ENCODE results near the gene LKAAEAR1. TPM values are rescaled to one million over a fixed set of nuclear protein-coding genes. Genes with fewer than 3 reads are reported as not detected.

LKAAEAR1 gene
- total RNA-seq, 2 donors from 2014 or later = not detected

GRCh38 chr20:64072498-64073063 is 11.6 kb downstream of the LKAAEAR1 start:
- intact Hi-C loops (cut with DNase I) = no loop called here

DNA sequence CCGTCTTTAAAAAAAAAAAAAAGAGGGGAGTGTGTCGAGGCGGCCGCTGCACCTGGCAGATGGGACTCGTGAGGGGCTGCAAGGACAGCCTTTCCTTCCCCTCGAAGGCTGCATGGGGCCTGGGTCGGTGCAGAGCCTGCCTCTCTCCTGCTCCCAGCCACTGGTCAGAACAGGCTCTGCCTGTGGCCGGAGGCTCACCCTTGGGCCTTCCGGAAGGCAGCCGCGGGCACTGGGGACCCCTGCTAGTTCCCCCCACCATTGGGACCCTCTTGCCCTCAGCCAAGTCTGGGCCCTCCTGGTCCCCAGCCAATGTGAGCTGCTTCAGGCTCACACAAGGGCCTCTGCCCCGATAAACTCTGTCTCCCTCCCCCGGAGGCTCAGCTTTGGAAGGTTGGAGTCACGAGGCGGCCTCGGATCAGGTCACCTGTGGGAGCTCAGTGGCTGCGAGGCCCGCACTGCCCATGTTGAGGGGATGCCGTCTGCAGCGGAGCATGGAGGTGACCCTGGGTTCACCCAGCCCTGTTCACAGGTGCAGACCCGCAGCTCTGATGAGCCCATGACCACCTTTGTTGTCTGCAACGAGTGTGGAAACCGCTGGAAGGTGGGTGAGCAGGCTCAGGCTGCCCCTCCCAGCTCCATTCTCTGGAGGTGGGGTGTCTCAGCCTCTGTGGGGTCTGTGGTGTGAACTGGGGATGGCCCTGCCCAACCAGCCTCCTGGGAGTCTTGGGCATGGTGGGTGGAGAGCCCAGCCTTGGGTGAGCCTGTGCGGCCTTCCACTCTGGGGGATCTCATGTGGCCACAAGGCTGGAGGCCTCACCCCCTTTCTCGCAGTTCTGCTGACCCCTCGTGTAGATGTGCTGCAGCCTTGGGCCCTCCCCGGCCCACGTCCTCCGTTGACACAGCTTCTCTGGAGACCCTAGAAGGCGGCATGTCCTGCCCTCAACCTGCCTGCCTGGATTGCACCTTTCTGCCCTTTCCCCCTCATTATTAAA is 12.6 kb downstream of the LKAAEAR1 start:
- no peak for DNase-seq (ENCODE audit: low spot score)
- intact Hi-C loops (cut with DNase I) = no loop called here

More at GRCh38 chr20:64072498-64073063, 11.6 kb downstream of the LKAAEAR1 start:
- DNase-seq (ENCODE audit: low spot score) = no peak

DNA sequence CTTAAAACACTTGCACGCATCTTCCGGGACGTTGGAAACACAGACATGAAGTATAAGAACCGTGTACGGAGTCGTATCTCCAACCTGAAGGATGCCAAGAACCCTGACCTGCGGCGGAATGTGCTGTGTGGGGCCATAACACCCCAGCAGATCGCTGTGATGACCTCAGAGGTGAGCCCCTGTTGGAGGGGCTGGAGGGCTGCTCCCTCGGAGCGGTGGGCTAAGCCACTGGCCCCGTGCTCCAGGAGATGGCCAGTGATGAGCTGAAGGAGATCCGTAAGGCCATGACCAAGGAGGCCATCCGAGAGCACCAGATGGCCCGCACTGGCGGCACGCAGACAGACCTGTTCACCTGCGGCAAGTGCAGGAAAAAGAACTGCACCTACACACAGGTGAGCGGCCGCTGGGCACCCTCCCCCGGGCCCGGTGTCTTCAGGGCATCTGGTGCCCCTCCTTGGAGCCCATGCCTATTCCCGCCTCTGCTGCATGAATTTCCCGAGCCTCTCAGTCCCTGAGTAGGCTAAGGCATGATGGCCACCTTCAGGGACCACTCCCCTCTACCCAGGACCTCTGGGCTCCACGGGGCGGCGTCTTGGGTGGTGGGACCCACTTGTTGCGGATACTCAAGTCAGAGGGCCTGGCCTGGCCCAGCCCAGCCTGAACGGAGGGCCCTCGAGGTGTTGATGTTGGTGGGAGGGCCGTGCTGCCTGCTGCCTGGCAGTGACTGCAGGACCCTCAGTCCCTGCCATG is 13.8 kb downstream of the LKAAEAR1 start:
- DNase-seq (ENCODE audit: low spot score) = no peak
- intact Hi-C loops (cut with DNase I) = no loop called here

DNA sequence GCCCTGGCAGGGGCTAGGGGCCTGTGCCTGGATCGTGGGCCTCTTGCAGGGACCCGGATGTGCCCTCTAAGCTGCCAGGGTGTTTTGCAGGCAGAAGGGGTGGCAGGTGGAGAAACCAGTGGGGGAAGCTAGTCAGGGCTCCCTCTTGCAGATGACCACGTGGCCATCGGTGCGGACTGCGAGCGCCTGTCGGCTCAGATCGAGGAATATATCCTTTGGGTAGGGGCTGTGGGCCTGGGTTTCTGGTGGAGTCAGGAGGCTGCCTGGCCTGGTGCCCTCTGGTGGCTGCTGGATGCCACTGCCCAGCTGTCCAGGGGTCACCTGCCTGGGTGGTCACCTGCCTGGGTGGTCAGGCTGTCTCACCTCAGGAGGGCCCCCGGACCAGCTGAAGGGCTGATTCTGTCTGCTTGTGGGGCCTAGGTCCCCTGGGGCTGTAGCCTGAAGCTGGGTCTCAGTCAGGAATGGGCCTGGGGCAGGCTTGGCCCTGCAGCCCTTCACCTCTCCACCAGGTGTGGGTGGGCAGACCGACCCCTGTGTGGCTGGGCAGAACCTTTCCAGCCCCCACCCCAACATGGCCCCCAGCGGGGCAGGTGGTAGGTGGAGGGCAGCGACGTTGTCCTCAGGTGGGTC is 14.5 kb downstream of the LKAAEAR1 start:
- intact Hi-C loops (cut with DNase I) = no loop called here

GRCh38 chr20:64069209-64069613 is 15.0 kb downstream of the LKAAEAR1 start:
- intact Hi-C loops (cut with DNase I) = no loop called here
- no peak for DNase-seq (ENCODE audit: low spot score)

More for the DNA sequence above, 14.5 kb downstream of the LKAAEAR1 start:
- no peak for DNase-seq (ENCODE audit: low spot score)

DNA sequence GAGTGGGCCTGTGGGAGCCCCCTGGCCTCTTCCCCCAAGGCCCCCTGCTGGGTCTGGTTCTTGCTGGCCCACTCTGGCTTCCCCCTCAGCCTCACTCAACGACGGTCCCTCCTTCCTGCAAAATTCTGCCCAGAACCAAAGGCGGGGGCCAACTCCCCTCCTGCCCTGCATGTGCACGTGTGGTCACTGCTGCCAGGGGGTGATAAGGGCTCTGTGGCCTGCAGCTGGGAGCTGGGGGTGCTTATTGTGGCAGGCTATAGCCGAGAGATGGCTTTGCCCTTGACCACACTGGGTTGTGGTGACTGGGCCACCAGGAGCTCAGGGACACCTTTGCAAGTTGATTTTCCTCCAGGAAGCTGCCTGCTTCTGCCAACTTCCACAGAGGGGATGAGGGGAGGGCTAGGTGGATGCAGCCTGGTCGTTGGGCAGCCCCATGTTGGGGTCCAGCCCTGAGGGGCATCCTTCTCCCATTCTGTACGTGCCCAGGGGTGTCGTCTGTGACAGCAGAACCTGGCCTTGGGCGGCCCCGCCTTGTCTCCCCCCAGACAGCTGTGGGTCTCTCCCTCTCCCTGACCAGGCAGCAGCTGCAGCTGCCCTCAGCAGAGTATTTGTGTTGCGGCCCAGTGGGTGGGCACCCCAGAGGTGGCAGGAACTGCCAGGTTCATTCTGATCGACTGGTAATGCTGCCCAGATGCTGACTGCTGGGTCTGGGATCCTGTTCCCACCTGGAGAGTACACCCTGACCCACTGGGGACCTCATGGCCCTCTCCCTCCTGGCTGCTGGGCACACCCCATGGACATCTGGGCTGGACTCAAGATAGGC is 15.6 kb downstream of the LKAAEAR1 start:
- DNase-seq (ENCODE audit: low spot score) = no peak
- intact Hi-C loops (cut with DNase I) = no loop called here

DNA sequence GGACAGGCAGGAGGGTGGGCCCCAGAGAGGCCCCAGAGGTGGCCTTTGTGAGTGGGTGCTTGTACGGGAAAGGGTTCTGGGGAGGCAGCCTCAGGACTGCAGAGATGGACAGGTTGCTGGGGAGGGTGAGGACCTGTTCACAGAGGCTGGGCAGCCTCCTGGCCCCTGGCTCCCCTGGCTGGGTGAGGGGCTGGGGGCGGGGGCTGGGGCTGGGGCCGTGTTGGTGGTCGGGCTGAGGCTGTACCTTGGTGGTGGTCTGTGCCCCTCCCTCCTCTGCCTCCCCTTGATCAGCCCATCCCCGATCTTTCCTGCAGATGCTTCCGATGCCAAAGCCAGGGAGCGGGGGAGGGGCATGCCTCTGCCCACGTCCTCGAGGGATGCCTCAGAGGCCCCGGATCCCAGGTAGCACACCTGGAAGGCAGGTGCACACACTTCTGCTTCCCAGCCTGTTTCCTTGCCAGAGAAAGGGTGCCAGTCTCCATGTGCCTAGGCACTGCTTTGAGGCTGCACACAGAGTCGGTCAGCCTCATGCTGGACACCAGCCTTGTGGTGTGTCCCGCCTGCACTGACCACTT is 16.4 kb downstream of the LKAAEAR1 start:
- no peak for DNase-seq (ENCODE audit: low spot score)
- intact Hi-C loops (cut with DNase I) = no loop called here

DNA sequence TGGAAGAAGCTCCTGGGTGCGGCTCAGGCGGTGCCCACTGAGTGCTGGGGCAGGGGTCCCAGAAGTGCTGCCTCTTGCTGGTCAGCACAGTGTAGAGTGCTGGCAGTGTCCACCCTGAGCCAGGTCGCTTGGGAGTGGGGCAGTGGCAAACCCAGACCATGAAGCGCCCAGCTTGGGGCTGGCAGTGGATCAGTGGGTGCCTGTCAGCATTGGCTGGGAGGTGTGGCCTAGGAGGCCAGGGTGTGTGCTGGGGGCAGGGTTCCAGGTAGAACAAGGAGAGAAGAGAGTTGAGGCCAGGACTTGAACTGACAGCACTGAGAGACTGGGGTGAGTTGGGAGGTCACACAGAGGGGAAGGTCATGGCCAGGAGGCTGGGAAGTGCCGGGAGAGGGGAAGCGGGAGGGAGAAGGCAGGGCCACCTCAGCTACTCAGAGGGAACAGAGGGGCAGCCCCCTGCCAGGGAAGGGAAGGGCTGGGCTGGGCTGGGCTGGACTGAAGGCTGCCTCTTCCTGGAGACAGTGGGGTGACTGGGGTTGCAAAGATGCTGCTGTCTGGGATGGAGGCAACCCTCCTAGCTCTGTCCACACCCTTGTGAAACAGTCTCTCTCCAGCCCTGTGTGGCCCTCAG is 17.1 kb downstream of the LKAAEAR1 start:
- DNase-seq (ENCODE audit: low spot score) = no peak
- intact Hi-C loops (cut with DNase I) = no loop called here

DNA sequence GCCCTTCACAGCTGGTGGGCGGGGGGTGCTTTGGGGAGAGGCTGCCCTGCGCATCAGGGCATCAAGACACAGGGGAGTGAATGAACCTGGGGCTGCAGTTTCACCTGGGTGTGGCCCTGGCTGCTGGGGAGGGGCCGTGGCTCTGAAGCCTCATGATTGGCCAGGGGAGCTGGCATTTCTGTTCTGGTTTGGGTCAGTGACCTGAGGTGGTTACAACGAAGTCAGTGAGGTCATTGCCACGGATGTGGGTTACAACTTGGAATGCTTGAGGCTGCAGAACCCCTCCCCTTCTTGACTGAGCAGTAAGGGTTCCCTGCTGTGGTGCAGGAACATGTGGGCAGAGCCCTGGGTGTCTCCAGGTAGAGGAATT is 18.2 kb downstream of the LKAAEAR1 start:
- DNase-seq (ENCODE audit: low spot score) = no peak
- intact Hi-C loops (cut with DNase I) = no loop called here

GRCh38 chr20:64065062-64065973 is 18.9 kb downstream of the LKAAEAR1 start:
- no peak for DNase-seq (ENCODE audit: low spot score)
- intact Hi-C loops (cut with DNase I) = no loop called here

- no peak for DNase-seq (ENCODE audit: low spot score)
- intact Hi-C loops (cut with DNase I) = no loop called here
Measured at GRCh38 chr20:64064145-64064698, 20.0 kb downstream of the LKAAEAR1 start.

GRCh38 chr20:64063389-64064144 is 20.6 kb downstream of the LKAAEAR1 start:
- DNase-seq (ENCODE audit: low spot score) = no peak
- intact Hi-C loops (cut with DNase I) = no loop called here

- intact Hi-C loops (cut with DNase I) = no loop called here
- DNase-seq (ENCODE audit: low spot score) = peak; percentile 99
Measured at GRCh38 chr20:64062596-64063388, 21.4 kb downstream of the LKAAEAR1 start, which contains the start of gene TCEA2. Gene TCEA2 (plus strand): TSS chr20:64063198. CDS start chr20:64063313, 115 bp downstream.

DNA sequence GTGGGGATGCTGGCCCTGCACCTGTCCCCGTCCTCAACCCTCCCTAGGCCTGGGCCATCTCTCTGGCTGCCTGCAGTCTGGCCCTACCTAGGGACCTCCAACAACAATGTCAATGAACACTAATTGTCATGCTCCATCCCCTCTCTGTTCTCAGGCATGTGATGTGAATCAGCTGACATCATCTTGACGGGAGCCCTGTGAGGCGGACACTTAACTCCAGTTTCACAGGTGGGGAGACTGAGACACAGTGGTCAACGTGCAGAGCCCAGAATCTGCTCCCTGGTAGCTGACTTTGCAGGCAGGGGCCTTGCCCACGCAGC is 22.0 kb downstream of the LKAAEAR1 start:
- intact Hi-C loops (cut with DNase I) = no loop called here
- DNase-seq (ENCODE audit: low spot score) = no peak

- no peak for DNase-seq (ENCODE audit: low spot score)
- intact Hi-C loops (cut with DNase I) = loop anchor here in 1 of 2 donors (5.0 kb wide), 1 partner anchor 1876 kb away; the partner anchor contains the start of gene MTG2
Measured at GRCh38 chr20:64058536-64058935, 25.7 kb downstream of the LKAAEAR1 start.
